ENCODE results near the gene PTRH1.

PTRH1 gene

GRCh38 chr9:127705577-127706379, 9.7 kb downstream of the PTRH1 start:
- TF ChIP-seq ZNF274 (IDR thresholded peaks at IDR 0.05; ENCODE audit: low read depth, low read length), result no peak
- no peak overlapping the region for H3K4me3 ChIP-seq (ENCODE audit: low read length)

GRCh38 chr9:127703289-127703946, 12.0 kb downstream of the PTRH1 start:
- TF ChIP-seq ZNF274 (IDR thresholded peaks at IDR 0.05; ENCODE audit: low read depth, low read length), result no peak
- H3K4me3 ChIP-seq (ENCODE audit: low read length), result no peak overlapping the region

GRCh38 chr9:127700594-127701255, 14.7 kb downstream of the PTRH1 start:
- no peak for TF ChIP-seq ZNF274 (IDR thresholded peaks at IDR 0.05; ENCODE audit: low read depth, low read length)
- no peak overlapping the region for H3K4me3 ChIP-seq (ENCODE audit: low read length)

GRCh38 chr9:127700140-127700539, 15.3 kb downstream of the PTRH1 start:
- TF ChIP-seq ZNF274 (IDR thresholded peaks at IDR 0.05; ENCODE audit: low read depth, low read length), result no peak
- H3K4me3 ChIP-seq (ENCODE audit: low read length), result no peak overlapping the region

GRCh38 chr9:127698985-127699670, 16.3 kb downstream of the PTRH1 start:
- no peak overlapping the region; the same call in 1 of the 2 replicates for H3K4me3 ChIP-seq (ENCODE audit: low read length)
- no peak for TF ChIP-seq ZNF274 (IDR thresholded peaks at IDR 0.05; ENCODE audit: low read depth, low read length)

GRCh38 chr9:127698386-127698785, 17.1 kb downstream of the PTRH1 start:
- no peak overlapping the region for H3K4me3 ChIP-seq (ENCODE audit: low read length)
- TF ChIP-seq ZNF274 (IDR thresholded peaks at IDR 0.05; ENCODE audit: low read depth, low read length), result no peak

- TF ChIP-seq ZNF274 (IDR thresholded peaks at IDR 0.05; ENCODE audit: low read depth, low read length), result no peak
- H3K4me3 ChIP-seq (ENCODE audit: low read length), result no peak overlapping the region
These were observed 17.9 kb downstream of the PTRH1 start for GRCh38 chr9:127697575-127697974.

GRCh38 chr9:127694890-127695720, 20.4 kb downstream of the PTRH1 start:
- no peak overlapping the region for H3K4me3 ChIP-seq (ENCODE audit: low read length)
- TF ChIP-seq ZNF274 (IDR thresholded peaks at IDR 0.05; ENCODE audit: low read depth, low read length), result no peak

GRCh38 chr9:127693697-127694096, 21.8 kb downstream of the PTRH1 start:
- no peak for TF ChIP-seq ZNF274 (IDR thresholded peaks at IDR 0.05; ENCODE audit: low read depth, low read length)
- H3K4me3 ChIP-seq (ENCODE audit: low read length), result no peak overlapping the region

GRCh38 chr9:127693143-127693542, 22.3 kb downstream of the PTRH1 start:
- TF ChIP-seq ZNF274 (IDR thresholded peaks at IDR 0.05; ENCODE audit: low read depth, low read length), result no peak
- no peak overlapping the region for H3K4me3 ChIP-seq (ENCODE audit: low read length)

- H3K4me3 ChIP-seq (ENCODE audit: low read length), result no peak overlapping the region
- no peak for TF ChIP-seq ZNF274 (IDR thresholded peaks at IDR 0.05; ENCODE audit: low read depth, low read length)
These were observed 23.4 kb downstream of the PTRH1 start for GRCh38 chr9:127692071-127692470.

GRCh38 chr9:127690735-127691134, 24.7 kb downstream of the PTRH1 start:
- no peak for TF ChIP-seq ZNF274 (IDR thresholded peaks at IDR 0.05; ENCODE audit: low read depth, low read length)
- no peak overlapping the region for H3K4me3 ChIP-seq (ENCODE audit: low read length)

- no peak for TF ChIP-seq ZNF274 (IDR thresholded peaks at IDR 0.05; ENCODE audit: low read depth, low read length)
- H3K4me3 ChIP-seq (ENCODE audit: low read length), result no peak overlapping the region
These were observed 26.0 kb downstream of the PTRH1 start for GRCh38 chr9:127689329-127690000.

All from GM08714 (cell line).